ENCODE measurements around the gene ADNP. TPM values are rescaled to one million over a fixed set of nuclear protein-coding genes. Genes with fewer than 3 reads are reported as not detected.

ADNP gene
- total and polyA plus RNA-seq, 2 of the 13 experiments (the other 11 are each of a cell fraction or from before 2014, with no cell fraction given), result 21.0 to 21.5 TPM

DNA sequence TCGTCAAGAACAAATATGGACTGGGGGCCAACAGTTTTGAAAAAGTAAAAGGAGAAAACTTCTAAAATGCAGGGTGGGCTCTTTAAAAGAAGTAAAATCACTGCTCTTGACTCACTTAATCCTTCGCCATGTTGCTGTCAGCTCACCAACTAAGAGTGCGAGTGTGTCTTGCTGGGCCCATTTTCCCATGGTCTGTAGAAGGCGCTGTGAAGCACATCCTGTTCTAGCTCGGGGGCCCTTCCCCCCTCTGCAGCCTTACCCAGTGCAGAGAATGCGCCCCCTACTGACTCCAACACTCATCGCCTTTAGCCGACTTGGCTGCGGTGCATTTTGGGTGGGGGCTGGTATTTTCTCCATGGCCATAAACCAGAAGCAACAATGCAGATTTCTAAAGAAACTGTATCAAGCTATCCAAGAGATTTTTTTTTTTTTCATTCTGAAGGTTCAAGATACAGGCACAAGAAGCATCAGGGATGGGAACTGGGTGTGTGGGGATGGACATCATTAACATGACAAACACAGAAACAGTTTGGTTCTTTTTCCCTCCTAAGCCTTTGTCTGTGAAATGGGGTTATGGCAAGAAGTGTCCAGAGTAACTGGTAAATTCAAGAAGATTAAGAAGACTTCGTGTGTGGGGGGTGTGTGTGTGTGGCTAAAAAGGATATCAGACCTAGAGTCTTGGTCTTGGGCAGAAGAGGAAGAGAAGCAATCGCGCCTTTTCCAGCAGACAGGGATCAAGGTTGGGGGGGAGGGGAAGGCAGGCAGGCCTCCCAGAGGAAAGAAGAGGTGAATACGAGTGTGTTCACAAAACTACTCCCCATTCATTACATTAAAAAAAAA, 1.7 kb downstream of the ADNP start (continued):
- TF ChIP-seq ZNF326 (CRISPR knock-in tag; IDR thresholded peaks at IDR 0.05; ENCODE audit: borderline replicate concordance), result no peak
- TF ChIP-seq KDM6A (CRISPR knock-in tag; IDR thresholded peaks at IDR 0.05; ENCODE audit: low read depth), result no peak
- peak; percentile 95 for TF ChIP-seq ZNF792 (CRISPR knock-in tag; IDR thresholded peaks at IDR 0.05)
- TF ChIP-seq, protein P1, sequence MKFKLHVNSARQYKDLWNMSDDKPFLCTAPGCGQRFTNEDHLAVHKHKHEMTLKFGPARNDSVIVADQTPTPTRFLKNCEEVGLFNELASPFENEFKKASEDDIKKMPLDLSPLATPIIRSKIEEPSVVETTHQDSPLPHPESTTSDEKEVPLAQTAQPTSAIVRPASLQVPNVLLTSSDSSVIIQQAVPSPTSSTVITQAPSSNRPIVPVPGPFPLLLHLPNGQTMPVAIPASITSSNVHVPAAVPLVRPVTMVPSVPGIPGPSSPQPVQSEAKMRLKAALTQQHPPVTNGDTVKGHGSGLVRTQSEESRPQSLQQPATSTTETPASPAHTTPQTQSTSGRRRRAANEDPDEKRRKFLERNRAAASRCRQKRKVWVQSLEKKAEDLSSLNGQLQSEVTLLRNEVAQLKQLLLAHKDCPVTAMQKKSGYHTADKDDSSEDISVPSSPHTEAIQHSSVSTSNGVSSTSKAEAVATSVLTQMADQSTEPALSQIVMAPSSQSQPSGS (CRISPR knock-in tag; IDR thresholded peaks at IDR 0.05), result peak; percentile 89
- no peak for TF ChIP-seq HNRNPLL (IDR thresholded peaks at IDR 0.05; ENCODE audit: low read depth, low read length, poor library complexity, severe bottlenecking)
- peak; percentile 80; the same call in 1 of the 2 replicates for TF ChIP-seq ZSCAN9 (CRISPR knock-in tag; IDR thresholded peaks at IDR 0.05; ENCODE audit: borderline replicate concordance)
- TF ChIP-seq, protein P2, sequence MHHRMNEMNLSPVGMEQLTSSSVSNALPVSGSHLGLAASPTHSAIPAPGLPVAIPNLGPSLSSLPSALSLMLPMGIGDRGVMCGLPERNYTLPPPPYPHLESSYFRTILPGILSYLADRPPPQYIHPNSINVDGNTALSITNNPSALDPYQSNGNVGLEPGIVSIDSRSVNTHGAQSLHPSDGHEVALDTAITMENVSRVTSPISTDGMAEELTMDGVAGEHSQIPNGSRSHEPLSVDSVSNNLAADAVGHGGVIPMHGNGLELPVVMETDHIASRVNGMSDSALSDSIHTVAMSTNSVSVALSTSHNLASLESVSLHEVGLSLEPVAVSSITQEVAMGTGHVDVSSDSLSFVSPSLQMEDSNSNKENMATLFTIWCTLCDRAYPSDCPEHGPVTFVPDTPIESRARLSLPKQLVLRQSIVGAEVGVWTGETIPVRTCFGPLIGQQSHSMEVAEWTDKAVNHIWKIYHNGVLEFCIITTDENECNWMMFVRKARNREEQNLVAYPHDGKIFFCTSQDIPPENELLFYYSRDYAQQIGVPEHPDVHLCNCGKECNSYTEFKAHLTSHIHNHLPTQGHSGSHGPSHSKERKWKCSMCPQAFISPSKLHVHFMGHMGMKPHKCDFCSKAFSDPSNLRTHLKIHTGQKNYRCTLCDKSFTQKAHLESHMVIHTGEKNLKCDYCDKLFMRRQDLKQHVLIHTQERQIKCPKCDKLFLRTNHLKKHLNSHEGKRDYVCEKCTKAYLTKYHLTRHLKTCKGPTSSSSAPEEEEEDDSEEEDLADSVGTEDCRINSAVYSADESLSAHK (CRISPR knock-in tag; IDR thresholded peaks at IDR 0.05; ENCODE audit: borderline replicate concordance), result 0 out of 2 replicates have a peak, but pooled peaks have one; percentile 75
- TF ChIP-seq ZNF282 (IDR thresholded peaks at IDR 0.05; ENCODE audit: partially characterized antibody), result no peak
- TF ChIP-seq RARG (CRISPR knock-in tag; IDR thresholded peaks at IDR 0.05; ENCODE audit: low read depth), result 0 out of 2 replicates have a peak, but pooled peaks have one; percentile 60
- TF ChIP-seq SP2 (CRISPR knock-in tag; IDR thresholded peaks at IDR 0.05), result peak; percentile 44; the same call in 1 of the 2 replicates
- peak; percentile 85 for TF ChIP-seq BRD4 (CRISPR knock-in tag; IDR thresholded peaks at IDR 0.05)
- TF ChIP-seq U2AF1 (optimal IDR thresholded peaks at IDR 0.05; ENCODE audit: low read depth, low read length), result no peak
- peak; percentile 91 for TF ChIP-seq ZMAT3 (CRISPR knock-in tag; conservative IDR thresholded peaks at IDR 0.05)
- TF ChIP-seq RBM22 (optimal IDR thresholded peaks at IDR 0.05; ENCODE audit: low read length), result peak; percentile 82
- peak; percentile 82 for TF ChIP-seq FOXO1 (CRISPR knock-in tag; IDR thresholded peaks at IDR 0.05)
- TF ChIP-seq TCF7L2 (IDR thresholded peaks at IDR 0.05; ENCODE audit: low read depth, low read length), result no peak
- TF ChIP-seq, protein P3, sequence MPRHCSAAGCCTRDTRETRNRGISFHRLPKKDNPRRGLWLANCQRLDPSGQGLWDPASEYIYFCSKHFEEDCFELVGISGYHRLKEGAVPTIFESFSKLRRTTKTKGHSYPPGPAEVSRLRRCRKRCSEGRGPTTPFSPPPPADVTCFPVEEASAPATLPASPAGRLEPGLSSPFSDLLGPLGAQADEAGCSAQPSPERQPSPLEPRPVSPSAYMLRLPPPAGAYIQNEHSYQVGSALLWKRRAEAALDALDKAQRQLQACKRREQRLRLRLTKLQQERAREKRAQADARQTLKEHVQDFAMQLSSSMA (CRISPR knock-in tag; IDR thresholded peaks at IDR 0.05), result peak; percentile 86; the same call in 1 of the 2 replicates
- TF ChIP-seq SETDB1 (CRISPR knock-in tag; IDR thresholded peaks at IDR 0.05; ENCODE audit: borderline replicate concordance), result no peak
- TF ChIP-seq, protein P4, sequence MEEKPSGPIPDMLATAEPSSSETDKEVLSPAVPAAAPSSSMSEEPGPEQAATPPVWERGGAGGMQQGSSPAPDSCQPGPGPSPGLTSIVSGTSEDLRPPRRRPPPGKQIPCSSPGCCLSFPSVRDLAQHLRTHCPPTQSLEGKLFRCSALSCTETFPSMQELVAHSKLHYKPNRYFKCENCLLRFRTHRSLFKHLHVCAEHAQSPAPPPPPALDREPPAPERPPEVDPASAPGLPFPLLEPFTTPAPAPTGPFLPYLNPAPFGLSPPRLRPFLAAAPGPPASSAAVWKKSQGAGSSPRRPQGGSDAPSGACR (CRISPR knock-in tag; IDR thresholded peaks at IDR 0.05), result peak; percentile 98
- TF ChIP-seq, protein P5, sequence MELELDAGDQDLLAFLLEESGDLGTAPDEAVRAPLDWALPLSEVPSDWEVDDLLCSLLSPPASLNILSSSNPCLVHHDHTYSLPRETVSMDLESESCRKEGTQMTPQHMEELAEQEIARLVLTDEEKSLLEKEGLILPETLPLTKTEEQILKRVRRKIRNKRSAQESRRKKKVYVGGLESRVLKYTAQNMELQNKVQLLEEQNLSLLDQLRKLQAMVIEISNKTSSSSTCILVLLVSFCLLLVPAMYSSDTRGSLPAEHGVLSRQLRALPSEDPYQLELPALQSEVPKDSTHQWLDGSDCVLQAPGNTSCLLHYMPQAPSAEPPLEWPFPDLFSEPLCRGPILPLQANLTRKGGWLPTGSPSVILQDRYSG (CRISPR knock-in tag; IDR thresholded peaks at IDR 0.05), result no peak
- peak; percentile 78 for TF ChIP-seq ARHGAP35 (CRISPR knock-in tag; IDR thresholded peaks at IDR 0.05; ENCODE audit: borderline replicate concordance)
- TF ChIP-seq HNF4A (CRISPR knock-in tag; IDR thresholded peaks at IDR 0.05), result peak; percentile 50
- 0 out of 2 replicates have a peak, but pooled peaks have one; percentile 16 for TF ChIP-seq ZNF383 (CRISPR knock-in tag; IDR thresholded peaks at IDR 0.05; ENCODE audit: borderline replicate concordance)
- peak; percentile 81; the same call in 1 of the 2 replicates for TF ChIP-seq RFXANK (CRISPR knock-in tag; IDR thresholded peaks at IDR 0.05)

Measured in HepG2 (cell line).